ENCODE results near the gene HPCA. TPM values are rescaled to one million over a fixed set of nuclear protein-coding genes. Genes with fewer than 3 reads are reported as not detected.

Gene HPCA
- total RNA-seq, 1 donor from 2014 or later: not detected

DNA sequence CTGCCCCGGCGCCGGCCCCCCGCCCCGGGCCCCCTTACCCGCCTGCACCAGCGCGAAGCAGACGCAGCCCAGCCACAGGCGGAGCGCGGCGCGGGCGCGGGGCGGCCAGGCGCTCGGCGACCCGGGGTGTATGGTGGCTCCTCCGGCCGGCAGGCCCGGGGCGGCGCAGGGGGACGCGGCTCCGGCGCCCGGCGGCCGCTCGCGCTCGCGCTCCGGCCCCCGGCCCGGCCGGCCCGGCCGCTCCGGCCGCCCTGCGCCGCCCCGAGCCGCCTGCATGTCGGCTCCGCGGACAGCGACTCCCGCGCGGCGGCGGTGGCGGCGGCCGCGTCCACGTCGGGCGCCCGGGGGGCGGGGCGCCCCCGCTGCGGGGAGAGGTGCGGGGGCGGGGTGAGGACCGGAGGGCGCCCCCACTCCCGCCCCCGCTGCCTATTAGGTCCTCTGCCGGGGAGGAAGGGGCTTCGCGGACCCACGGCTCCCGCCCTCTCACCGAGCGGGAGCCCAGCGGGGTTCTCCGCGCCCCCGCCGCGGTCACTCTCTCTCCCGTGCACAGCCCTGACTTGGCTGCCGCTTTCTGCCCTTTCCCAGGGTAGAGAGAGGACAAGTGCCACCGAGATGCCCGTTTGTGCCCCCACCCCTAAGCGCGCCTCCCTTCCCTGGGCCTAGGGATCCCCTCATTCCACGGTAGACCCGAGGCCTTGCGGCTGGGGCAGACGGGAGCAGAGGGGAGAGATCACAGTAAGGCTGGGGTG, 15.5 kb upstream of the HPCA start, which contains the start of gene FNDC5:
FNDC5 (minus strand) TSS at position 298 of the 749 bp plus-strand sequence.
- Mint-ChIP-seq H3K4me1 (ENCODE audit: low read depth, unreplicated experiment) (no peaks in the 10 kb centered on the region), H3K27ac (ENCODE audit: unreplicated experiment) (peak within 1 kb of the TSS; percentile 47), H3K4me3 (ENCODE audit: unreplicated experiment) (peak within 1 kb of the TSS; percentile 76), H3K36me3 (ENCODE audit: low read depth, unreplicated experiment) (peaks cover 10% of the 10 kb centered on the region), H3K9me3 (ENCODE audit: unreplicated experiment) (no peaks in the 10 kb centered on the region), H3K27me3 (ENCODE audit: low read depth, unreplicated experiment) (peaks cover 59% of the 10 kb centered on the region)
- Histone ChIP-seq H3K9ac (ENCODE audit: low read length) (peak within 1 kb of the TSS; percentile 65), H3K79me2 (ENCODE audit: insufficient read depth, low read length) (no peaks in the 10 kb centered on the region), H3K4me1 (ENCODE audit: insufficient read depth, low read length) (peaks cover 5% of the 10 kb centered on the region), H3K27me3 (ENCODE audit: insufficient read depth, low read length) (peaks cover 5% of the 10 kb centered on the region), H3K4me3 (ENCODE audit: insufficient read depth, low read depth, low read length) (peak within 1 kb of the TSS; percentile 55), H3K9me3 (ENCODE audit: insufficient read depth, low read depth, low read length) (no peaks in the 10 kb centered on the region), H3K4me2 (ENCODE audit: low read length) (peak within 1 kb of the TSS; percentile 87), H3K27ac (ENCODE audit: low read depth, low read length) (no peak within 1 kb of the TSS), H2AFZ (ENCODE audit: low read depth, low read length) (peak within 1 kb of the TSS; percentile 62), H4K20me1 (ENCODE audit: insufficient read depth, low read length) (peaks cover 5% of the 10 kb centered on the region), H3K36me3 (ENCODE audit: insufficient read depth, low read length) (no peaks in the 10 kb centered on the region)
- DNase-seq (ENCODE audit: low read depth) (no peak), FAIRE-seq (no peak)
- peak; percentile 59 for TF ChIP-seq EZH2 (IDR thresholded peaks at IDR 0.05; ENCODE audit: insufficient read depth, low read length)
- TF ChIP-seq, protein P1, sequence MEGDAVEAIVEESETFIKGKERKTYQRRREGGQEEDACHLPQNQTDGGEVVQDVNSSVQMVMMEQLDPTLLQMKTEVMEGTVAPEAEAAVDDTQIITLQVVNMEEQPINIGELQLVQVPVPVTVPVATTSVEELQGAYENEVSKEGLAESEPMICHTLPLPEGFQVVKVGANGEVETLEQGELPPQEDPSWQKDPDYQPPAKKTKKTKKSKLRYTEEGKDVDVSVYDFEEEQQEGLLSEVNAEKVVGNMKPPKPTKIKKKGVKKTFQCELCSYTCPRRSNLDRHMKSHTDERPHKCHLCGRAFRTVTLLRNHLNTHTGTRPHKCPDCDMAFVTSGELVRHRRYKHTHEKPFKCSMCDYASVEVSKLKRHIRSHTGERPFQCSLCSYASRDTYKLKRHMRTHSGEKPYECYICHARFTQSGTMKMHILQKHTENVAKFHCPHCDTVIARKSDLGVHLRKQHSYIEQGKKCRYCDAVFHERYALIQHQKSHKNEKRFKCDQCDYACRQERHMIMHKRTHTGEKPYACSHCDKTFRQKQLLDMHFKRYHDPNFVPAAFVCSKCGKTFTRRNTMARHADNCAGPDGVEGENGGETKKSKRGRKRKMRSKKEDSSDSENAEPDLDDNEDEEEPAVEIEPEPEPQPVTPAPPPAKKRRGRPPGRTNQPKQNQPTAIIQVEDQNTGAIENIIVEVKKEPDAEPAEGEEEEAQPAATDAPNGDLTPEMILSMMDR (IDR thresholded peaks at IDR 0.05; ENCODE audit: insufficient read depth, low read depth, low read length): no peak

DNA sequence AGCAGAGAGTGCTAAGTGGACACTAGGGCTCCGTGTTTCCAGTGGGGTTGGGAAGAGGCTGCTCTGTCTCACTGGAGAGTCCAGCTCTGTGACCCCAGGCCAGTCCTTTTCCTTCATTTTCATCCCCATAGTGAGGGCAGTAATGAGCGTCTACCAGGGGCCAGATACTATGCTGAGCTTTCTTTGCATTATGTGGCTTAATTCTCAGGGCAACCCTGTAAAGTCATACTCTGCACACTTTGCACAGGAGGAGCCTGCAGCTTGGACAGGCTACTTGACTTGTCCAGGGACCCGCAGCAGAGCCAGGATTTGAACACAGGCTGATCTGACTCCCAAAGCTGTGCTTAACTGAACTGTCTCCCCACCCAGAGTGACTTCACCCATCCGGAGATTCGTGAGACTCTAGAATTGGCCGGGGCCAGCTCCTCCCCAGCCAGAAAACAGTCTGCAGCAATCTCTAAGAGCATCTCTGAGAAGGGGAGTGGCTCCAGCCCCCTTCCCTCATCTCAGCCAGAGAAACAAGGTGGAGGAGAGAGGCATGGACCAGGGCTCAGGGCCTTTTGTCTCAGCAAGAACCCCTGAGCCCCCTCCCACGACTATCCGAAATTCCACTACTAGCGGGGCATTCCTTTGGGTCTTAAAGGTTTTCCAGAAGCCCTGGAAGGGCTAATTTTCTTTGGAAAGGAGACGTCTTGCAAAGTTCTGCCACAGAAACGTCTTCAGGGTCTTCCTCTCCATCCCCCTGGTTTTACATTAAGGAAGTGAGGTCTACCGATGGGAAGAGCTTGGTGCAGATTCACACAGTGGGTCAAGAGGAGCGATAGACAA, 14.7 kb upstream of the HPCA start:
- Mint-ChIP-seq H3K27ac (ENCODE audit: unreplicated experiment) (peak overlapping the region; percentile 47), H3K4me1 (ENCODE audit: low read depth, unreplicated experiment) (no peaks in the 10 kb centered on the region), H3K4me3 (ENCODE audit: unreplicated experiment) (peak overlapping the region; percentile 76), H3K27me3 (ENCODE audit: low read depth, unreplicated experiment) (peaks cover 64% of the 10 kb centered on the region), H3K36me3 (ENCODE audit: low read depth, unreplicated experiment) (peaks cover 10% of the 10 kb centered on the region), H3K9me3 (ENCODE audit: unreplicated experiment) (no peaks in the 10 kb centered on the region)
- no peaks in the 10 kb centered on the region for H3K79me2 ChIP-seq (ENCODE audit: insufficient read depth, low read length)
- TF ChIP-seq, protein P1 (IDR thresholded peaks at IDR 0.05; ENCODE audit: insufficient read depth, low read depth, low read length): no peak
- TF ChIP-seq EZH2 (IDR thresholded peaks at IDR 0.05; ENCODE audit: insufficient read depth, low read length): peak; percentile 34
- DNase-seq (ENCODE audit: low read depth) (no peak), FAIRE-seq (no peak)
- peak overlapping the region; percentile 62 for H2AFZ ChIP-seq (ENCODE audit: low read depth, low read length)
- peak overlapping the region; percentile 65 for H3K9ac ChIP-seq (ENCODE audit: low read length)
- H4K20me1 ChIP-seq (ENCODE audit: insufficient read depth, low read length): peaks cover 5% of the 10 kb centered on the region
- H3K27ac ChIP-seq (ENCODE audit: low read depth, low read length): no peak overlapping the region
- peaks cover 5% of the 10 kb centered on the region for H3K4me1 ChIP-seq (ENCODE audit: insufficient read depth, low read length)
- H3K9me3 ChIP-seq (ENCODE audit: insufficient read depth, low read depth, low read length): no peaks in the 10 kb centered on the region
- H3K36me3 ChIP-seq (ENCODE audit: insufficient read depth, low read length): no peaks in the 10 kb centered on the region
- peaks cover 5% of the 10 kb centered on the region for H3K27me3 ChIP-seq (ENCODE audit: insufficient read depth, low read length)
- H3K4me3 ChIP-seq (ENCODE audit: insufficient read depth, low read depth, low read length): peak overlapping the region; percentile 55
- H3K4me2 ChIP-seq (ENCODE audit: low read length): peak overlapping the region; percentile 87
